ENCODE measurements around the gene GPR37. TPM values are rescaled to one million over a fixed set of nuclear protein-coding genes. Genes with fewer than 3 reads are reported as not detected.

Gene GPR37
- total RNA-seq, 1 donor from 2014 or later, result 4.7 TPM

GRCh38 chr7:124783271-124783670 is 17.7 kb upstream of the GPR37 start:
- H3K36me3 Mint-ChIP-seq, result no peaks in the 10 kb centered on the region
- no peak for TF ChIP-seq CTCF (IDR thresholded peaks at IDR 0.05; ENCODE audit: unreplicated experiment)
- no peaks in the 10 kb centered on the region for H3K9me3 Mint-ChIP-seq
- peaks cover 14% of the 10 kb centered on the region for H3K4me1 Mint-ChIP-seq
- no peaks in the 10 kb centered on the region for H3K27me3 Mint-ChIP-seq (ENCODE audit: low read depth)
- DNase-seq (ENCODE audit: low spot score in 2 of 2, unreplicated experiment in 2 of 2), result no peak
- no peak overlapping the region for H3K4me3 Mint-ChIP-seq
- H3K27ac Mint-ChIP-seq, result no peak overlapping the region

GRCh38 chr7:124781907-124782734 is 16.5 kb upstream of the GPR37 start:
- DNase-seq (ENCODE audit: low spot score in 2 of 2, unreplicated experiment in 2 of 2), result no peak
- Mint-ChIP-seq H3K27ac (peak overlapping the region; percentile 36), H3K4me1 (peaks cover 14% of the 10 kb centered on the region), H3K4me3 (no peak overlapping the region), H3K27me3 (ENCODE audit: low read depth) (no peaks in the 10 kb centered on the region), H3K9me3 (no peaks in the 10 kb centered on the region), H3K36me3 (no peaks in the 10 kb centered on the region)
- no peak for TF ChIP-seq CTCF (IDR thresholded peaks at IDR 0.05; ENCODE audit: unreplicated experiment)

GRCh38 chr7:124781418-124781817 is 15.8 kb upstream of the GPR37 start:
- Mint-ChIP-seq H3K36me3 (no peaks in the 10 kb centered on the region), H3K4me3 (no peak overlapping the region), H3K4me1 (peaks cover 14% of the 10 kb centered on the region), H3K27me3 (ENCODE audit: low read depth) (no peaks in the 10 kb centered on the region), H3K27ac (peak overlapping the region; percentile 36), H3K9me3 (no peaks in the 10 kb centered on the region)
- DNase-seq (ENCODE audit: low spot score in 2 of 2, unreplicated experiment in 2 of 2), result no peak
- no peak for TF ChIP-seq CTCF (IDR thresholded peaks at IDR 0.05; ENCODE audit: unreplicated experiment)

- DNase-seq (ENCODE audit: low spot score in 2 of 2, unreplicated experiment in 2 of 2), result no peak
- Mint-ChIP-seq H3K27me3 (ENCODE audit: low read depth) (no peaks in the 10 kb centered on the region), H3K4me1 (peaks cover 15% of the 10 kb centered on the region), H3K9me3 (no peaks in the 10 kb centered on the region), H3K27ac (no peak overlapping the region), H3K4me3 (no peak overlapping the region), H3K36me3 (no peaks in the 10 kb centered on the region)
- no peak for TF ChIP-seq CTCF (IDR thresholded peaks at IDR 0.05; ENCODE audit: unreplicated experiment)
Measured at GRCh38 chr7:124780608-124781007, 15.0 kb upstream of the GPR37 start.

GRCh38 chr7:124780056-124780455 is 14.5 kb upstream of the GPR37 start:
- Mint-ChIP-seq H3K4me1 (peaks cover 13% of the 10 kb centered on the region), H3K4me3 (no peak overlapping the region), H3K9me3 (no peaks in the 10 kb centered on the region), H3K27ac (no peak overlapping the region), H3K36me3 (no peaks in the 10 kb centered on the region), H3K27me3 (ENCODE audit: low read depth) (no peaks in the 10 kb centered on the region)
- TF ChIP-seq CTCF (IDR thresholded peaks at IDR 0.05; ENCODE audit: unreplicated experiment), result no peak
- no peak for DNase-seq (ENCODE audit: low spot score in 2 of 2, unreplicated experiment in 2 of 2)

Data from mesothelial cell of epicardium (in vitro differentiated cells).